Limb (tissue), 2 donors: ENCODE data around the gene FBXL7.

Experiments used
- DNase-seq, 2 donors: peaks; one replicate each; pipeline ENCODE4 v3.0.0-alpha.2; 2016; ENCODE audit errors: extremely low spot score in 2 of 2

The FBXL7 gene

GRCh38 chr5:15612915-15613635, 113.1 kb downstream of the FBXL7 start:
- DNase-seq: no peak

- no peak for DNase-seq
Measured at GRCh38 chr5:15614679-15615078, 114.7 kb downstream of the FBXL7 start.

- no peak for DNase-seq
Measured at GRCh38 chr5:15615859-15616258, 115.9 kb downstream of the FBXL7 start.

- DNase-seq: no peak
Measured at GRCh38 chr5:15618938-15619337, 119.0 kb downstream of the FBXL7 start.

- no peak for DNase-seq
Measured at GRCh38 chr5:15620501-15620900, 120.5 kb downstream of the FBXL7 start.

GRCh38 chr5:15621094-15621493, 121.1 kb downstream of the FBXL7 start:
- DNase-seq: no peak

GRCh38 chr5:15623794-15624193, 123.8 kb downstream of the FBXL7 start:
- no peak for DNase-seq

- no peak for DNase-seq
Measured at GRCh38 chr5:15627109-15627508, 127.1 kb downstream of the FBXL7 start.

GRCh38 chr5:15627647-15628046, 127.7 kb downstream of the FBXL7 start:
- no peak for DNase-seq

- no peak for DNase-seq
Measured at GRCh38 chr5:15630441-15630840, 130.5 kb downstream of the FBXL7 start.

- no peak for DNase-seq
Measured at GRCh38 chr5:15634591-15635288, 134.8 kb downstream of the FBXL7 start.

- DNase-seq: no peak
Measured at GRCh38 chr5:15635289-15635616, 135.3 kb downstream of the FBXL7 start.

GRCh38 chr5:15637345-15637744, 137.4 kb downstream of the FBXL7 start:
- DNase-seq: no peak

GRCh38 chr5:15637886-15638285, 137.9 kb downstream of the FBXL7 start:
- DNase-seq: no peak

- DNase-seq: no peak
Measured at GRCh38 chr5:15638296-15638695, 138.3 kb downstream of the FBXL7 start.

GRCh38 chr5:15639288-15639687, 139.3 kb downstream of the FBXL7 start:
- no peak for DNase-seq

GRCh38 chr5:15640116-15640515, 140.1 kb downstream of the FBXL7 start:
- no peak for DNase-seq

GRCh38 chr5:15643731-15644130, 143.8 kb downstream of the FBXL7 start:
- no peak for DNase-seq

- DNase-seq: no peak
Measured at GRCh38 chr5:15645381-15646160, 145.6 kb downstream of the FBXL7 start.

- peak in 1 of 2 donors; percentile 27 for DNase-seq
Measured at GRCh38 chr5:15646371-15646770, 146.4 kb downstream of the FBXL7 start.

- no peak for DNase-seq
Measured at GRCh38 chr5:15647251-15647650, 147.3 kb downstream of the FBXL7 start.

GRCh38 chr5:15650266-15650665, 150.3 kb downstream of the FBXL7 start:
- DNase-seq: no peak
